ENCODE data around the gene ADAP1.
"Not testable (repeated sequence)": the region's sequence is repeated elsewhere in the genome, so short reads cannot be mapped to it uniquely, and the experiment has no call there.

Gene ADAP1

DNA sequence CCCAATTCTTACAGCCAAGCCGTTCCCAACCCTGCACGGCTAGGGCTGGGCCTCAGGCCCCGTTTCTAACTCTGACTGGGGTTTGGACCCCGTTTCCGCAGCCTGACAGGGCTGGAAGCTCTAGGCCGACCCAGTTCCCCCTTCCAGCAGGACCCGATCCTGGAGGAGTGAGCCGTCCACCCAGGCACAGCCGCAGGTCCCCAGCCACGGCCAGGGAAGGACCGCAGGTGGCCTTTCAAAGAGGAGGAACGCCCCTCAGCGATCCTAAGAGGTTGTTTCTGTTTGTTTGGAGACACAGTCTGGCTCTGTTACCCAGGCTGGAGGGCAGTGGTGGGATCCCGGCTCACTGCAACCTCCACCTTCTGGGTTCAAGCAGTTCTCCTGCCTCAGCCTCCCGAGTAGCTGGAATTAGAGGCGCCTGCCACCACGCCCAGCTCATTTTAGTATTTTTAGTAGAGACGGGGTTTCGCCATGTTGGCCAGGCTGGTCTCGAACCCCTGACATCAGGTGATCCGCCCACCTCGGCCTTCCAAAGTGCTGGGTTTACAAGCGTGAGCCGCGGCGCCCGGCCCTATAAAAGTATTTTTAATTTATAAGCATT lies 78.9 kb downstream of the ADAP1 start:
- no peak for DNase-seq

- no peak for DNase-seq
Observed at GRCh38 chr7:875051-875450, 79.4 kb downstream of the ADAP1 start.

- DNase-seq: no peak
Observed at GRCh38 chr7:874031-874749, 80.3 kb downstream of the ADAP1 start.

- peak; percentile 79 for DNase-seq
Observed at GRCh38 chr7:873367-874002, 81.0 kb downstream of the ADAP1 start.

DNA sequence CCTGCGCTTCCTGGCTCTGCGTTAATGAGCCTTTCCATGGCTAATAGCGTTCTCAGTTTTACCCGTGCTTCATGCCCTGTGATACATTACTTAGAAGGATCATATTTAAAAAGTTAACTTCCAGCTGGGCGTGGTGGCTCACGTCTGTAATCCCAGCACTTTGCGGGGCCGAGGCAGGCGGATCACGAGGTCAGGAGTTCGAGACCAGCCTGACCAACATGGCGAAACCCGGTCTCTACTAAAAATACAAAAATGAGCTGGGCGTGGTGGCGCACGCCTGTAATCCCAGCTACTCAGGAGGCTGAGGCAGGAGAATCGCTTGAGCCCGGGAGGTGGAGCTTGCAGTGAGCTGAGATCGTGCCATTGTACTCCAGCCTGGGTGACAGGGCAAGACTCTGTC lies 81.8 kb downstream of the ADAP1 start:
- DNase-seq: not testable (repeated sequence)

DNA sequence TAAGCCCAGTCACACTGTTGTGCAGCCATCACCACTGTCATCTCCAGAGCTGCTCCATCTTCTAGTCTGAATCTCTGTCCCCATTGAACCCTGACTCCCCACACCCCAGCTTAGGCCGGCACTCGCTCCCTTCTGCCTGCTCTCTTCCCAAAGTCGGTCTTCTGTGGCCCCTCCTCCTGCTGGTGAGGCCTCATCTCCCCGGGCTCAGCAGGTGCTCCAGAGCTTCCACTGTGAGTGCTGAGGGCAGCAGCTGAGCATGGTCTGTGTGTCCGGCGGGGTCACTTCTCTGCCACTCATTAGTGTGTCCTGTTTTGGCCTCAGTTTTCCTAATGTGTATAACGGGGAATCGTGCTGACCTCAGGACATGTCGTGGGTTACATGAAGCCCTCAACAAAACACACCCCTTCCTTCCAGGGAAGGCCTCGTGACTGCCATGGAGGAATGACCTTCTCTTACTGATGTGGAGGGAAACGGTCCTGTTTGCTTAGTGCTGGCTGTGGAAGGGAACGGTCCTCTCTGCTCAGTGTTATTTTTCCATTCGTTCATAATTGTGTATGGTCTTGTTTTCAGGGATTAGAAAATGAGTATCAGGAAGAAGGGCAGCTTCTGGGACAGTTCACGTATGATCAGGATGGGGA lies 82.5 kb downstream of the ADAP1 start:
- no peak for DNase-seq

DNA sequence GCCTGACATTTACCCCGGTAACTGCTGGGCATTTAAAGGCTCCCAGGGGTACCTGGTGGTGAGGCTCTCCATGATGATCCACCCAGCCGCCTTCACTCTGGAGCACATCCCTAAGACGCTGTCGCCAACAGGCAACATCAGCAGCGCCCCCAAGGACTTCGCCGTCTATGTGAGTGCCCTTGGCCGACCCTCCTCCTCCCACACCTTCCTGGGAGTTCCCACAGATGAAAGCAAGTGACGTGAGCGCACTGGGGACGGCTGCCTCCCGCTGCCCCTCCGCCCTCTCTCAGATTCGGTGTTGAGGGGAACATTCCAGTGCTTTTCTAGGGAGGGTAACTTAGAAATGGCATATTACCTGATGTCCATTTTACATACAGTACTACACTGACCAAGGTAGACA lies 85.1 kb downstream of the ADAP1 start:
- no peak for DNase-seq

DNA sequence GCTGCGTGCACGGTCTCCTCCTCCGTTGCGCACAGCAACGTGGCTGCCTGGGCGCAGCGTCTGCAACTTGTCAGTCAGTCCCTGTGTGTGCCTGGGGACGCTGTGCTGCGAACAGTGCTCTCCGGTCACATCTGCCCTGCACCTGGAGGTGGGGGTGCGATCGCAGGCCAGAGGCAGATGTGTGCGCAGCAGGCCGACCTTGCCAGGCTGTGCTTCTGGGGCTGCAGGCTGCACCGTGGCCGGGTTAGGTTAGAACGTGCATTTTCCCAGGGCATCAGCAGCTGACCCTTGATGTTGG lies 86.3 kb downstream of the ADAP1 start:
- no peak for DNase-seq

- peak; percentile 36 for DNase-seq
Observed at GRCh38 chr7:867406-868188, 86.9 kb downstream of the ADAP1 start.

DNA sequence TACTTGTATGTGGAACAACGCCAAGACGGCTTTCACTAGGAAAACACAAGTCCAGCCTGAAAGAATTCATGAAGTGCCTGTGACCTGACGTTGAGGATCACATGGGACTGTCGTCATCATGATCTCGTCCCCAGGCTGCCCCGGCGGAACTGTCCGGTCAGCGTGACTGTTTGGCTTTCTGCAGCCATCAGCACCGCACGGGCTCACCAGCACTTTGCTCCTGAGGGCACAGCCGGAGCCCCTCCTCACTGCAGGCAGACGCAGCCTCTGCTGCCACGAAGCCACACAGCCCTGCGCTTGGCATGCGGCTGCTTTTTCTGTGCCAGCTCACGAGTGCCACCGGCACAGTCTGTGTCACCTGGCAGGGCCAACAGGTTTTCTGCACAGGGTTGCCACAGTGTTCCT lies 87.5 kb downstream of the ADAP1 start:
- DNase-seq: no peak

- no peak for DNase-seq
Observed at GRCh38 chr7:865921-866320, 88.6 kb downstream of the ADAP1 start.

DNA sequence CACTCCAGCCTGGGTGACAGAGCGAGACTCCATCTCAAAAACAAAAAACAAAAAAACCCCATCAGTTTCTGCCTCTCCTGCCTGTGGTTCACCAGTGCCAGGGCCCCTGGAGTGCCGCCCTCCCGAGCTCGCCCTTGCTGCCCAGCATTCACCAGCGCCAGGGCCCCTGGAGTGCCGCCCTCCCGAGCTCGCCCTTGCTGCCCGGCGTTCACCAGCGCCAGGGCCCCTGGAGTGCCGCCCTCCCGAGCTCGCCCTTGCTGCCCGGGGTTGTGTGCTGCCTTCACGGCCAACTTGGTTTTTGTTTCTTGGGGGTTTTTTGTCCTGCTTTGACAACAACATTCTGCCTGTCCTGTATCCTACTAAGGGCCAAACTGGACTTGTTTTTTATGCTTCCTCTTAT lies 91.4 kb downstream of the ADAP1 start:
- no peak for DNase-seq

GRCh38 chr7:862157-862556 lies 92.3 kb downstream of the ADAP1 start:
- DNase-seq: no peak

GRCh38 chr7:861222-861621 lies 93.3 kb downstream of the ADAP1 start:
- DNase-seq: no peak

DNA sequence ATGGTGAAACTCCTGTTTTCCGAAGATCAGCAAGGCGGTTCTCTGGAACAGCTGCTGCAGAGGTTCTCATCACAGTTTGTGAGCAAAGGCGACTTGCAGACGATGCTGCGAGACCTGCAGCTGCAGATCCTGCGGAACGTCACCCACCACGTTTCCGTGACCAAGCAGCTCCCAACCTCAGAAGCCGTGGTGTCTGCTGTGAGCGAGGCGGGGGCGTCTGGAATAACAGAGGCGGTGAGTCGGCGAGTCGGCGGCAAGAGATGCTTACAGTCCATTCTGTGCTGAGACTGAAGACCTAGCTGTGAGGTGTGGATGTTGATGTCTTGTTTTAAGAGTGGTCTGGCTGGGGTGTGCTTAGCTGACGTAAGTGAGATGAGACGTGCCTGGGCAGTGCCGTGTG lies 94.3 kb downstream of the ADAP1 start:
- no peak for DNase-seq

GRCh38 chr7:859359-860030 lies 95.0 kb downstream of the ADAP1 start:
- DNase-seq: no peak

DNA sequence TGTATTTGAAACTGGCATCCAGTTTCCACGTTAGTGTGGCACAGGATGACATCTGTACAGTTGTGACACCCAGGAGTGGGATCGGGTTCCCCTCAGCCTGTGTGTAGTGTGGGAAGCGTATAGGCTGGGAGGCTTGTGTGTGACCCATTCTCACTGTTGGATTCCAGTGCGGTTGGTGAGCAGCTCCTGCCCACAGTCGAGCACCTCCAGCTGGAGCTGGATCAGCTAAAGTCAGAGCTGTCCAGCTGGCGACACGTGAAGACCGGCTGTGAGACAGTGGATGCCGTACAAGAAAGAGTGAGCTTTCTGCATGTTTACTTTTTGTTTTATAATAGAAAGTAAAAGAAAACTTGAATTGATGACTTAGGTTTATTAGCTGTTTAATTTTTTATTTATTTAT lies 96.8 kb downstream of the ADAP1 start:
- no peak for DNase-seq

DNA sequence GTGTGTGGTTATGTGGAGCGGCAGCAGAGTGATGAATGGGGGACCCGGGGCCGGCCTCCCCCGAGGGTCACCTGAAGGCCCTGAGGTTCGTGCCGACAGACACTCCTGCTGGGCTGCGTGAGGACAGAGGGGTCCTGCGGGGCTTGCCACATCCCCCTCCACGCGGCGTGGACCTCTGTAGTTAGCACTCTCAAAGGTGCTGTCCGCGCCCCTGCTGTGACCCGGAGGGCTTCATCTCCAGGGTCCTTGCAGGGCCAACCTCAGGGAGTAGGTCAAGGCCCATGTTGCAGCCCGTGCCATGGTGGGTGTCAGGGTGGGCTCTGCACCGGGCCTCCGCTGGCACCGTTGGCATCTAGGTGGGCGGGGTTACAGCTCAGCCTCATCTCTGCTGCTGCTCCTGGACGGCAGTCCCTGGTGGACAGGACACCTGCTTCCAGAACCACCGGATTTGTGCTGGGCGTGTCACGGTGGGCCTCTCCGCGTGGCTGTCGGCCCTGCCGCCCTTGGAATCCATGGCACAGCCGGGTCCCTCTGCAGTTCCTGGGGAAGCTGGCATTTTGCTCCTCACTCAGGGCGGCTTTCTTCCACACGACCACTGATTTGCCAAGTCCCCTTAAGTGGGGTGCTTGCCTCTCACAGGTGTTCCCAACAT lies 97.9 kb downstream of the ADAP1 start:
- DNase-seq: no peak

- no peak for DNase-seq
Observed at GRCh38 chr7:855686-856369, 98.7 kb downstream of the ADAP1 start.

DNA sequence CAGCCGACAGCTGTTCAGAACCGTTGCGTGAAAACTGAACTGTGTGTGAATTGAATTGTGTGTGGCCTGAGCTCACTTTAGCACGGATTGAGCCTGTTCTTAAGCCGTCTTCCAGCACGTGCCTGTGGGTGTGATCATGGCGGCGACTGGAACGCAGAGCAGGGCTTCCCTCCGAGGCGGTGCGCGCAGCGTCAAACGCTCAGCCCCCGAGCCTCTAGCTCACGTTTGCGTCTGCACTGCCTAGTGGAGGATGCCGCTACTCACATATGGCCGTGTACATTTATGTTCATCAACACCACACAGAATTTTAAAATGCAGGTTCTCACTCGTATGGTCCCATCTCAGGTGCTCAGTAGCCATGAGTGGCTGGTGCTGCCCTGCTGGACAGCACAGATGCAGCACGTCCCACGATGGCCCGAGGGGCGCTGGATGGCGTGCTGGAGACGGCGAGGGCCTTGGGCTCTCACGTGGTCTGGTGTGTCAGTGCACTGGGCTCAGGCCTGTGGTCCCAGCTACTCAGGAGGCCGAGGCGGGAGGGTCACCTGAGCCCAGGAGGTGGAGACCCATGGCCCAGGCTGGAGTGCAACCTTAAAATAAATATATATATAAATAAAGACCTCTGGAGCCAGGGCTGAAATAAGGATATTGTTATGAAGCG lies 100.2 kb downstream of the ADAP1 start:
- no peak for DNase-seq

All from fibroblast of skin of right biceps (primary cell).